Liver (tissue), 9 donors: ENCODE data around the gene MAF. TPM values are rescaled to one million over a fixed set of nuclear protein-coding genes. Genes with fewer than 3 reads are reported as not detected.
A peak's percentile ranks its signal among the peaks of the same experiment; 100 is the strongest.

ENCODE experiments used
- DNase-seq: peaks from one replicate; pipeline ENCODE4 v3.0.0-alpha.2; 2017; ENCODE audit warnings: low spot score
- H3K27ac ChIP-seq, 2 donors: one replicate each; pipeline ENCODE4 v1.7.0; 2013; ENCODE audit warnings: inconsistent platforms in 2 of 2, low read length in 2 of 2, control low read depth in 1 of 2, low read depth in 1 of 2, mild to moderate bottlenecking in 1 of 2
- H3K27me3 ChIP-seq, 4 donors: one replicate each; pipeline versions ENCODE4 v1.6.1 to v1.7.0; 2013; ENCODE audit warnings: low read length in 3 of 4, inconsistent platforms in 1 of 4, mild to moderate bottlenecking in 1 of 4, moderate library complexity in 1 of 4; ENCODE audit not compliant: control insufficient read depth in 4 of 4, insufficient read depth in 4 of 4
- H3K36me3 ChIP-seq, 4 donors: one replicate each; pipeline versions ENCODE4 v1.6.1 to v1.7.0; 2013; ENCODE audit warnings: low read length in 3 of 4, mild to moderate bottlenecking in 3 of 4, low read depth in 1 of 4, moderate library complexity in 1 of 4; ENCODE audit not compliant: control insufficient read depth in 4 of 4, insufficient read depth in 3 of 4
- H3K4me1 ChIP-seq, 4 donors: one replicate each; pipeline versions ENCODE4 v1.6.1 to v1.7.0; 2013; ENCODE audit warnings: low read length in 3 of 4, mild to moderate bottlenecking in 3 of 4, moderate library complexity in 1 of 4; ENCODE audit not compliant: control insufficient read depth in 4 of 4, insufficient read depth in 4 of 4
- H3K4me3 ChIP-seq, 3 donors: one replicate each; pipeline versions ENCODE4 v1.6.1 to v1.7.0; 2013; ENCODE audit warnings: low read length in 3 of 3, control low read depth in 1 of 3, low read depth in 1 of 3, mild to moderate bottlenecking in 1 of 3
- H3K9ac ChIP-seq, 2 donors: one replicate each; pipeline ENCODE4 v1.7.0; 2013; ENCODE audit warnings: low read length in 2 of 2, mild to moderate bottlenecking in 2 of 2, moderate library complexity in 2 of 2, control low read depth in 1 of 2, low read depth in 1 of 2
- H3K9me3 ChIP-seq, 4 donors: one replicate each; pipeline versions ENCODE4 v1.6.1 to v1.7.0; 2013; ENCODE audit warnings: low read length in 3 of 4; ENCODE audit not compliant: control insufficient read depth in 4 of 4
- ATF3 ChIP-seq: IDR thresholded peaks from 2 replicates; pipeline ENCODE4 v1.6.1; 2016; ENCODE audit warnings: antibody characterized with exemption
- CTCF ChIP-seq: fragments of 150-350 bp; IDR thresholded peaks from 2 replicates; pipeline ENCODE4 v1.5.1; 2017; ENCODE audit warnings: improper control_type of control experiment, low read depth, low read length; ENCODE audit not compliant: missing input control
- EGR1 ChIP-seq, 2 donors: IDR thresholded peaks; 2 replicates each; pipeline ENCODE4 v1.6.1; 2016 to 2018; ENCODE audit warnings: antibody characterized with exemption in 2 of 2, low read depth in 2 of 2
- FOXA1 ChIP-seq: IDR thresholded peaks from 2 replicates; pipeline ENCODE4 v1.6.1; 2016; ENCODE audit warnings: antibody characterized with exemption
- FOXA2 ChIP-seq: IDR thresholded peaks from 2 replicates; pipeline ENCODE4 v1.6.1; 2016; ENCODE audit warnings: antibody characterized with exemption
- GABPA ChIP-seq, 2 donors: IDR thresholded peaks in 1 of 2; conservative IDR thresholded peaks in 1 of 2; 2 replicates each; pipeline ENCODE4 v1.6.1; 2016; ENCODE audit warnings: antibody characterized with exemption in 2 of 2, mild to moderate bottlenecking in 1 of 2, moderate library complexity in 1 of 2
- HNF4A ChIP-seq, 2 donors: conservative IDR thresholded peaks; 2 replicates each; pipeline ENCODE4 v1.6.1; 2016; ENCODE audit warnings: antibody characterized with exemption in 2 of 2, mild to moderate bottlenecking in 2 of 2
- HNF4G ChIP-seq: IDR thresholded peaks from 2 replicates; pipeline ENCODE4 v1.6.1; 2016; ENCODE audit warnings: antibody characterized with exemption
- JUND ChIP-seq, 2 donors: IDR thresholded peaks; 2 replicates each; pipeline ENCODE4 v1.6.1; 2016; ENCODE audit warnings: antibody characterized with exemption in 2 of 2
- MAX ChIP-seq: IDR thresholded peaks from 2 replicates; pipeline ENCODE4 v1.6.1; 2016; ENCODE audit warnings: antibody characterized with exemption
- NR2F2 ChIP-seq: IDR thresholded peaks from 2 replicates; pipeline ENCODE4 v1.6.1; 2016; ENCODE audit warnings: antibody characterized with exemption
- RAD21 ChIP-seq, 2 donors: IDR thresholded peaks; 2 replicates each; pipeline ENCODE4 v1.6.1; 2016; ENCODE audit warnings: antibody characterized with exemption in 2 of 2, mild to moderate bottlenecking in 2 of 2
- REST ChIP-seq: IDR thresholded peaks from 2 replicates; pipeline ENCODE4 v1.6.1; 2016; ENCODE audit warnings: antibody characterized with exemption, mild to moderate bottlenecking
- RXRA ChIP-seq, 2 donors: IDR thresholded peaks; 2 replicates each; pipeline ENCODE4 v1.6.1; 2017 to 2018; ENCODE audit warnings: antibody characterized with exemption in 2 of 2, mild to moderate bottlenecking in 1 of 2
- SP1 ChIP-seq: IDR thresholded peaks from 2 replicates; pipeline ENCODE4 v1.6.1; 2018; ENCODE audit warnings: antibody characterized with exemption, mild to moderate bottlenecking
- TAF1 ChIP-seq: conservative IDR thresholded peaks from 2 replicates; pipeline ENCODE4 v1.6.1; 2016; ENCODE audit warnings: antibody characterized with exemption, mild to moderate bottlenecking
- YY1 ChIP-seq: IDR thresholded peaks from 2 replicates; pipeline ENCODE4 v1.6.1; 2016; ENCODE audit warnings: antibody characterized with exemption, mild to moderate bottlenecking
- ZBTB33 ChIP-seq: IDR thresholded peaks from 2 replicates; pipeline ENCODE4 v1.6.1; 2016; ENCODE audit warnings: antibody characterized with exemption
- WGBS: extraction: QIAGEN DNeasy Blood & Tissue Kit; methylation state at CpG from one replicate; pipeline ENCODE4 v1.1.7; 2013; 5-methylcytosine and 5-hydroxymethylcytosine counted together
- polyA plus RNA-seq, 2 donors: library from polyadenylated mRNA; stranded (reverse) in 1 of 2; unstranded in 1 of 2; fragments of 200-250 nt in 1 of 2; fragments of >200 nt in 1 of 2; fragmentation: Nextera tagmentation in 1 of 2; extraction: Ambion mirVana in 1 of 2; gene quantifications; one replicate each; pipeline versions ENCODE4 v1.2.1 to v1.2.3, GENCODE V29; 2013 to 2015
- total RNA-seq, 2 donors: library from RNA; depleted of rRNA; stranded (reverse); fragments of >200 nt; gene quantifications; one replicate each; pipeline ENCODE4 v1.2.3, GENCODE V29; 2014
- donor health status: healthy.
- donor health status: healthy.
- donor health status: healthy.
- donor health status: healthy.
- donor health status: healthy.

Gene MAF
- total and polyA plus RNA-seq, 4 donors: 9.7 to 20.9 (median 16.7) TPM

GRCh38 chr16:79593074-79593531 lies 7.4 kb downstream of the MAF start:
- peak overlapping the region; percentile 21 to 61 (median 24) for H3K4me3 ChIP-seq
- 22% methylated on average over 7 of the region's 7 CpGs for WGBS
- H3K36me3 ChIP-seq: peaks cover 0 to 2% (median 0%) of the 10 kb centered on the region in 4 donors
- H3K4me1 ChIP-seq: peaks cover 10 to 51% (median 38%) of the 10 kb centered on the region in 4 donors
- peak; percentile 60 for TF ChIP-seq MAX
- peak; percentile 56 for TF ChIP-seq ZBTB33
- TF ChIP-seq JUND (IDR thresholded peaks at IDR 0.05): peak; percentile 65 to 73
- TF ChIP-seq NR2F2: peak; percentile 24
- peak; percentile 61 for TF ChIP-seq REST
- TF ChIP-seq EGR1 (IDR thresholded peaks at IDR 0.05; ENCODE audit: low read depth in 2 of 2): peak in 1 of 2 donors; percentile 29
- no peak for TF ChIP-seq HNF4G
- TF ChIP-seq RAD21 (IDR thresholded peaks at IDR 0.05): peak; percentile 59 to 63
- peak; percentile 79 for TF ChIP-seq YY1
- TF ChIP-seq HNF4A (conservative IDR thresholded peaks at IDR 0.05): peak; percentile 70 to 72
- TF ChIP-seq FOXA1: peak; percentile 50
- peak; percentile 40 for TF ChIP-seq FOXA2
- TF ChIP-seq TAF1: peak; percentile 87
- no peak for TF ChIP-seq CTCF
- peak; percentile 37 for TF ChIP-seq ATF3
- no peak for TF ChIP-seq GABPA (IDR thresholded peaks at IDR 0.05 in 1 of 2, conservative IDR thresholded peaks at IDR 0.05 in 1 of 2)
- TF ChIP-seq SP1: peak; percentile 68
- TF ChIP-seq RXRA (IDR thresholded peaks at IDR 0.05): peak; percentile 67
- no peaks in the 10 kb centered on the region for H3K9me3 ChIP-seq
- peak overlapping the region; percentile 75 to 88 for H3K27ac ChIP-seq
- peak overlapping the region in 1 of 2 donors; percentile 33 for H3K9ac ChIP-seq
- H3K27me3 ChIP-seq: no peaks in the 10 kb centered on the region
- no peak for DNase-seq
